ENCODE measurements around the gene FADS1. TPM values are rescaled to one million over a fixed set of nuclear protein-coding genes. Genes with fewer than 3 reads are reported as not detected.

The FADS1 gene
- total and polyA plus RNA-seq, 5 donors from 2014 or later = 0.35 to 9.1 (median 3.1) TPM; not detected in 2

DNA sequence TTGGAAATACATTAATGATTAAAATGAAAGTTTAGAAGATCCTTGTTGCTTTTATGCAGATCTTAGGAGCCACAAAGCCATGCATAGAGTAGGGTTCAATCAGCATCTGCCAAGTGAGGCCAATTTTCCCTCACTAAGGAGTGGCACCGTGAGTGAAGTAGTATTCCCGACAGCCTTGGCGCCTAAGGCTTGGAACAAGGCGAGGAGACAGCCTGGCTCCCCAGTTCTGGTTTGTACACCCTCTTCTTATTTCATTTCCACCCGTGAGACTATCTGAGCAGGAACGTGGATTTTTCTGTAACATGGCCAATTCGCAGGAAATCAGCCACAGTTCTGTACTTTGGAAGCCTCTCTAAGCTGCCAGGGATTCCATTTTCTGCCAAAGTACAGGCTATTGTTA, 33.9 kb upstream of the FADS1 start:
- no peaks in the 10 kb centered on the region for H3K36me3 Mint-ChIP-seq
- H3K36me3 ChIP-seq (ENCODE audit: control insufficient read depth, insufficient read depth, low read length) = no peaks in the 10 kb centered on the region
- no peak overlapping the region for H3K27ac Mint-ChIP-seq
- ATAC-seq (ENCODE audit: low read depth in 2 of 2) (no peak), DNase-seq (no peak)
- H3K27me3 ChIP-seq (ENCODE audit: control insufficient read depth, insufficient read depth, low read length) = no peaks in the 10 kb centered on the region
- no peaks in the 10 kb centered on the region for H3K27me3 Mint-ChIP-seq
- no peak overlapping the region for H3K4me3 Mint-ChIP-seq
- no peaks in the 10 kb centered on the region for H3K9me3 ChIP-seq (ENCODE audit: control insufficient read depth in 2 of 2, low read length in 2 of 2)
- peaks cover 0 to 1% (median 0%) of the 10 kb centered on the region in 7 donors for H3K9me3 Mint-ChIP-seq
- no peaks in the 10 kb centered on the region for H3K4me1 ChIP-seq (ENCODE audit: control insufficient read depth, insufficient read depth, low read length, poor library complexity, severe bottlenecking)
- H3K4me3 ChIP-seq (ENCODE audit: low read depth, low read length) = no peak overlapping the region
- no peak overlapping the region for H3K27ac ChIP-seq (ENCODE audit: insufficient read depth, low read length, poor library complexity, severe bottlenecking)
- H3K4me1 Mint-ChIP-seq = no peaks in the 10 kb centered on the region

DNA sequence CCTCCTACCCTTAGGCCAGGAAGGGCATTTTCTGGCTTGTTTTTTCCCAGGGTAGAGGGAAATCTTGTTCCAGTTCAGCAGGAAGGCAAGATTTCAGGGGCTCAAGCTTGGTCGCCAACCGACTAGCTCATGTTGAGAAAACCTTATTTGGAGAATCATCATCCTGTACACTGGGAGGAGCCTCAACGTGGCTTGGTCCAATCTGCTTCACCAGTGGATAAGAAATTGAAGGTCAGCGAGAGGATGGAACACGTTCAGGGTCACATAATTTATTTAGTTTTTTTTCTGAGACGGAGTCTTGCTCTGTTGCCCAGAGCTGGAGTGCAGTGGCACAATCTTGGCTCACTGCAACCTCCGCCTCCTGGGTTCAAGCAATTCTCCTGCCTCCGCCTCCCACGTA, 31.8 kb upstream of the FADS1 start:
- peaks cover 0 to 1% (median 0%) of the 10 kb centered on the region in 7 donors for H3K9me3 Mint-ChIP-seq
- peak overlapping the region in 1 of 3 donors; percentile 26 for H3K27ac Mint-ChIP-seq
- no peaks in the 10 kb centered on the region for H3K36me3 ChIP-seq (ENCODE audit: control insufficient read depth, insufficient read depth, low read length)
- H3K36me3 Mint-ChIP-seq = no peaks in the 10 kb centered on the region
- no peaks in the 10 kb centered on the region for H3K27me3 ChIP-seq (ENCODE audit: control insufficient read depth, insufficient read depth, low read length)
- no peak overlapping the region for H3K4me3 Mint-ChIP-seq
- H3K9me3 ChIP-seq (ENCODE audit: control insufficient read depth in 2 of 2, low read length in 2 of 2) = no peaks in the 10 kb centered on the region
- no peak overlapping the region for H3K27ac ChIP-seq (ENCODE audit: insufficient read depth, low read length, poor library complexity, severe bottlenecking)
- H3K4me1 Mint-ChIP-seq = no peaks in the 10 kb centered on the region
- DNase-seq = no peak
- no peaks in the 10 kb centered on the region for H3K4me1 ChIP-seq (ENCODE audit: control insufficient read depth, insufficient read depth, low read length, poor library complexity, severe bottlenecking)
- no peak overlapping the region for H3K4me3 ChIP-seq (ENCODE audit: low read depth, low read length)
- H3K27me3 Mint-ChIP-seq = no peaks in the 10 kb centered on the region
- ATAC-seq (ENCODE audit: low read depth in 2 of 2) = no peak

DNA sequence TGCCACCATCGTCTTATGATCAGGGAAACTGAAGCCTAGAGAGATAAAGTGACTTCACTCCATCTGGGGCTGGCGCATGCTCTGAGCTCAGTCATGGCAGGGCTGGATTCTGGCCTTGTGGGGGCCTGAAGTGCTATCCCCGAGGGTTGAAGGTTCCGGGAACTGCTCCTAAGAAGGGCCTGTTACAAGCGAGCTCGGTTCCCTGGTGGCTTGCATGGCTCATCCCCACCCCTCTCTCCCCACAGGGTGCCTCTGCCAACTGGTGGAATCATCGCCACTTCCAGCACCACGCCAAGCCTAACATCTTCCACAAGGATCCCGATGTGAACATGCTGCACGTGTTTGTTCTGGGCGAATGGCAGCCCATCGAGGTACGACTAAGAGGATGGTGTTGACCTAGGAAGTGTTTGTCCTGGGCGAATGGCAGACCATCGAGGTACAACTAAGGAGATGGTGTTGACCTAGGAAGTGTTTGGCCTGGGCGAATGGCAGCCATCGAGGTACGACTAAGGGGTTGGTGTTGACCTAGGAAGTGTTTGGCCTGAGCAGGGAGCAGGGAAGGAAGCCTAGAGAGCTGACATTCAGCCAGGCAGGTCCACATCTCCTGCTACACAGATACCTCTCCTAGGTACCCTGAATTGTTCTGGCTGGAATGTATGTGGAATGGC, 31.2 kb upstream of the FADS1 start:
- Mint-ChIP-seq H3K36me3 (no peaks in the 10 kb centered on the region), H3K4me1 (no peaks in the 10 kb centered on the region), H3K27me3 (no peaks in the 10 kb centered on the region), H3K27ac (peak overlapping the region in 1 of 3 donors; percentile 26), H3K4me3 (no peak overlapping the region), H3K9me3 (peaks cover 0 to 1% (median 0%) of the 10 kb centered on the region in 7 donors)
- Histone ChIP-seq H3K4me3 (ENCODE audit: low read depth, low read length) (no peak overlapping the region), H3K36me3 (ENCODE audit: control insufficient read depth, insufficient read depth, low read length) (no peaks in the 10 kb centered on the region), H3K9me3 (ENCODE audit: control insufficient read depth in 2 of 2, low read length in 2 of 2) (no peaks in the 10 kb centered on the region), H3K27me3 (ENCODE audit: control insufficient read depth, insufficient read depth, low read length) (no peaks in the 10 kb centered on the region), H3K4me1 (ENCODE audit: control insufficient read depth, insufficient read depth, low read length, poor library complexity, severe bottlenecking) (no peaks in the 10 kb centered on the region), H3K27ac (ENCODE audit: insufficient read depth, low read length, poor library complexity, severe bottlenecking) (no peak overlapping the region)
- no peak for ATAC-seq (ENCODE audit: low read depth in 2 of 2)
- DNase-seq = no peak

DNA sequence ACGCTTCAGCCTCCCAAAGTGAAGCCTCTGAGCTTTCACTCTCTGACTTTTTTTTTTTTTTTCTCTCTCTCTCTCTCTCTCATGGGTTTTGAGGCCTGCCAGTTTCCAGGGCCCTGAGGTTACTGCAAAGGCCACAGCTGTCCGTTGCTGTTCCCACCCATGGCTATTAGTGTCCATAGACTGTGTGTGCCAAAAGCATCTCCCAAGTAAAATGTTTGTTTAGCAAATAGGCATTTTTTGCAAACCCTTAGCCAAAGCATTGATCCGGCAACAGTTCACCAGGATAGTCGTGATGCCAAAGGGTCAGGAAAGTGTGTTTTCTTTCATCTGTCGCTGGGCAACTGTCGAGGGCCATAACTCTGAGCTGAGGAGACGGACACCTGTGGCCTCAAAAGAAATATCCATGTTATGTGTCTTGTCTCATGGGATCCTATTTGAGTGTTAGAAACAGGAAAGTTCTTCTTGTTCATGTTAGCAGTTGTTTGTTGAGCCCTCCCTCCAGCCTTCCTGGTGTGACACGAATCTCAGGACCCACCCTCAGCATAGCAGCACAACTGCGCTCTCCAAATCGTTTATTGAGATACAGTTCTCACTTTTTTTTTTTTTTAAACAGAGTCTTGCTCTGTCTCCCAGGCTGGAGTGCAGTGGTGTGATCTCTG, 29.7 kb upstream of the FADS1 start:
- H3K4me3 ChIP-seq (ENCODE audit: low read depth, low read length) = no peak overlapping the region
- ATAC-seq (ENCODE audit: low read depth in 2 of 2) (no peak), DNase-seq (no peak)
- no peak overlapping the region for H3K4me3 Mint-ChIP-seq
- no peaks in the 10 kb centered on the region for H3K4me1 ChIP-seq (ENCODE audit: control insufficient read depth, insufficient read depth, low read length, poor library complexity, severe bottlenecking)
- H3K27me3 Mint-ChIP-seq = no peaks in the 10 kb centered on the region
- no peak overlapping the region for H3K27ac ChIP-seq (ENCODE audit: insufficient read depth, low read length, poor library complexity, severe bottlenecking)
- H3K4me1 Mint-ChIP-seq = no peaks in the 10 kb centered on the region
- H3K9me3 Mint-ChIP-seq = peaks cover 0 to 1% (median 0%) of the 10 kb centered on the region in 7 donors
- H3K27me3 ChIP-seq (ENCODE audit: control insufficient read depth, insufficient read depth, low read length) = no peaks in the 10 kb centered on the region
- H3K27ac Mint-ChIP-seq = no peak overlapping the region
- H3K36me3 ChIP-seq (ENCODE audit: control insufficient read depth, insufficient read depth, low read length) = no peaks in the 10 kb centered on the region
- no peaks in the 10 kb centered on the region for H3K36me3 Mint-ChIP-seq
- no peaks in the 10 kb centered on the region for H3K9me3 ChIP-seq (ENCODE audit: control insufficient read depth in 2 of 2, low read length in 2 of 2)

DNA sequence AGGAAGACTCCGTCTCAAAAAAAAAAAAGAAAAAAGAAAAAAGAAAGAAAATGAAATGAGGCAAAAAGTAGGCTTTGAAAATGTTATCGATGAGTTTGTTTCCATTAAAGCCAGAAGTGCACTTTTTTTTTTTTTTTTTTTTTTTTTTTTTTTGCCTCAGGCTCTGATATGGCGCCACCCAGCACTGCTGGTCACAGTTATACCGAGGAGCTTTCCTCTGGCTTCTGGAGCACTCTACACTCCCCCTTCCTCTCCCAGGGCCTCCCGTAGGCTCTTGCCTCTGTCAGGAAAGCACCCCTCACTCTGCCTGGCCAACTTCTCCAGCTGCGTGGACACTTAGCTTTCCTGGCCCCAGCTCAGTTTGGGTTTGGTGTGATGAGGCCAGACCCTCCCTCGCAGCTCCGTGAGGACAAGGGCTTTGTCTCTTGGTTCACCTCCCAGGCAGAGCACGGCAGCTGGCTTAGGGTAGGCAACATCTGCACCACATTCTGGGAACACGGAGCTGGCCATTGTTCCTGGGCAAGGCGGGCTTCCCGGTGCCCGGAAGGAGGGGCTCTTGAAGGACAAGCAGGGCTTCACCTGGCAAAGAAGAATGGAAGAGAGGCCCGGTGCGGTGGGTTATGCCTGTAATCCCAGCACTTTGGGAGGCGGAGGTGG, 28.2 kb upstream of the FADS1 start:
- ATAC-seq (ENCODE audit: low read depth in 2 of 2) = no peak

DNA sequence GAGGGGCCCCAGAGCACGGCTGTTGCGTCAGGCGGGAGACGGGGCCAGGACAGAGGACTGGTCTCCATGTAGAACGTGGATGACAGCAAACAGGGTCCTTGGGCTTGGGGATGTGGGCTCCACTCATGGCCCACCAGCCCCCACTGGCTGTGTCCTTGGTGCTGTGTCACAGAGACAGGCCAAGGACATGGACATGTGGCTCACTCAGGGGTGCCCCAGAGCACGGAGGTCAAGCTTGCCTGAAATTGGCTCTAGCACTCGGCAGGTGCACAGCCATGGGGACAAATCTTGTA, 25.7 kb upstream of the FADS1 start:
- DNase-seq (no peak), ATAC-seq (ENCODE audit: low read depth in 2 of 2) (no peak)
- no peak overlapping the region for H3K27ac ChIP-seq (ENCODE audit: insufficient read depth, low read length, poor library complexity, severe bottlenecking)
- no peaks in the 10 kb centered on the region for H3K36me3 ChIP-seq (ENCODE audit: control insufficient read depth, insufficient read depth, low read length)
- no peak overlapping the region for H3K4me3 ChIP-seq (ENCODE audit: low read depth, low read length)
- no peaks in the 10 kb centered on the region for H3K4me1 Mint-ChIP-seq
- no peaks in the 10 kb centered on the region for H3K27me3 ChIP-seq (ENCODE audit: control insufficient read depth, insufficient read depth, low read length)
- H3K9me3 Mint-ChIP-seq = no peaks in the 10 kb centered on the region
- H3K27me3 Mint-ChIP-seq = peaks cover 5% of the 10 kb centered on the region
- no peaks in the 10 kb centered on the region for H3K4me1 ChIP-seq (ENCODE audit: control insufficient read depth, insufficient read depth, low read length, poor library complexity, severe bottlenecking)
- H3K36me3 Mint-ChIP-seq = no peaks in the 10 kb centered on the region
- H3K27ac Mint-ChIP-seq = no peak overlapping the region
- no peaks in the 10 kb centered on the region for H3K9me3 ChIP-seq (ENCODE audit: control insufficient read depth in 2 of 2, low read length in 2 of 2)
- H3K4me3 Mint-ChIP-seq = no peak overlapping the region

More for the DNA sequence above, 28.2 kb upstream of the FADS1 start:
- DNase-seq = no peak
- Histone ChIP-seq H3K27me3 (ENCODE audit: control insufficient read depth, insufficient read depth, low read length) (no peaks in the 10 kb centered on the region), H3K4me3 (ENCODE audit: low read depth, low read length) (no peak overlapping the region), H3K27ac (ENCODE audit: insufficient read depth, low read length, poor library complexity, severe bottlenecking) (no peak overlapping the region), H3K9me3 (ENCODE audit: control insufficient read depth in 2 of 2, low read length in 2 of 2) (no peaks in the 10 kb centered on the region), H3K36me3 (ENCODE audit: control insufficient read depth, insufficient read depth, low read length) (no peaks in the 10 kb centered on the region), H3K4me1 (ENCODE audit: control insufficient read depth, insufficient read depth, low read length, poor library complexity, severe bottlenecking) (no peaks in the 10 kb centered on the region)
- H3K4me3 Mint-ChIP-seq = no peak overlapping the region
- H3K9me3 Mint-ChIP-seq = peaks cover 0 to 1% (median 0%) of the 10 kb centered on the region in 7 donors
- no peak overlapping the region for H3K27ac Mint-ChIP-seq
- H3K27me3 Mint-ChIP-seq = no peaks in the 10 kb centered on the region
- H3K36me3 Mint-ChIP-seq = no peaks in the 10 kb centered on the region
- no peaks in the 10 kb centered on the region for H3K4me1 Mint-ChIP-seq

DNA sequence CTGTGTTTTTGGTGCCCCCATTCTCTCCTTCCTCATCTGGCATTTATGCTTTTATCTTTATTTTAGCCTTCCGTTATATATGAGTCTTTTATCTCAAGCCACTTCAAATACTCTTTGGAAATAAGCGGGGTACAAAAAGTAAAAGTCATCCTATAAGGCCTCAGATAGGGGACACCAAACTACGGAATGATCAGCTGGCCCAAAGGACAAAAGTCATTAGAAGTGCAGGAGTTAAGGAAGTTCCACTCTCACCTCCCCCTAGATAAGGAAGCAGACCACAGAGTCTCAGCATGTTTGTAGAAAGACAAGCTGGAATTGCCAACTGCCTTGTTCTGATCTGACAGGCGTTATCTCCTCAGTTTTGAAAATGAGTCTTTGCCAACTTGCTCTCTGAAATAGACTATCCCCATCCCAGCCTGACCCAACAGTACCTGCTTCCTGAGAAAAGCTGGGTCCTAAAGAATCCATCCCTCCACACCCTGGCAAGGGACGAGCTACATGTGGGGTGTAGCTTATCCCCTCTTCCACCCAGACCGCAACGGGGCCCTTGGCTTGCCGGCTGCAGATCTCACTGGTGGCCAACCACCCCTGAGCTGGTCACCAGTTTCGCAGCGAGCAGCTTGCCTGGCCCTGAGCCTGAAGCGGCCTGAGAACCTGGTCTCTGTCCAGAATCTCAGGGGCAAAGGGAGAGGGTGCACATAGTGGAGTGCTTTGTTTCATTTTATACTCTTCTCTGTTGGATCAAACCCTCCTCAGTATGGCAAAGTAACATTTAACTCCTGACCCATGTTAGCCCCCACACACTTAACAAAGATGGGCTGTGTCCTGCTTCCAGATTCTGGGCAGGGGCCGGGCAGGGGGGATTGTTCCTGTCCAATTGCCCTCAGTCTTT, 25.1 kb upstream of the FADS1 start:
- H3K9me3 Mint-ChIP-seq = no peaks in the 10 kb centered on the region
- H3K27me3 Mint-ChIP-seq = peaks cover 5% of the 10 kb centered on the region
- H3K4me3 ChIP-seq (ENCODE audit: low read depth, low read length) = no peak overlapping the region
- ATAC-seq (ENCODE audit: low read depth in 2 of 2) = no peak
- no peaks in the 10 kb centered on the region for H3K4me1 ChIP-seq (ENCODE audit: control insufficient read depth, insufficient read depth, low read length, poor library complexity, severe bottlenecking)
- H3K9me3 ChIP-seq (ENCODE audit: control insufficient read depth in 2 of 2, low read length in 2 of 2) = no peaks in the 10 kb centered on the region
- H3K4me1 Mint-ChIP-seq = no peaks in the 10 kb centered on the region
- no peak overlapping the region for H3K27ac ChIP-seq (ENCODE audit: insufficient read depth, low read length, poor library complexity, severe bottlenecking)
- DNase-seq = no peak
- no peaks in the 10 kb centered on the region for H3K36me3 ChIP-seq (ENCODE audit: control insufficient read depth, insufficient read depth, low read length)
- H3K27ac Mint-ChIP-seq = no peak overlapping the region
- no peak overlapping the region for H3K4me3 Mint-ChIP-seq
- no peaks in the 10 kb centered on the region for H3K27me3 ChIP-seq (ENCODE audit: control insufficient read depth, insufficient read depth, low read length)
- H3K36me3 Mint-ChIP-seq = no peaks in the 10 kb centered on the region
